Astrocyte (in vitro differentiated cells and primary cell): Measurements from ENCODE around the gene FCER1G.

Experiments used
- EZH2 ChIP-seq: IDR thresholded peaks from 2 replicates; pipeline ENCODE4 v1.6.1; 2012; ENCODE audit warnings: mild to moderate bottlenecking, low read length, inconsistent platforms; ENCODE audit not compliant: insufficient read depth
- TF ChIP-seq, protein P1 (sequence below): IDR thresholded peaks from 2 replicates; pipeline ENCODE4 v1.5.1; 2011; ENCODE audit warnings: low read depth, mild to moderate bottlenecking, inconsistent platforms, low read length, moderate library complexity; ENCODE audit not compliant: insufficient read depth

DNA sequence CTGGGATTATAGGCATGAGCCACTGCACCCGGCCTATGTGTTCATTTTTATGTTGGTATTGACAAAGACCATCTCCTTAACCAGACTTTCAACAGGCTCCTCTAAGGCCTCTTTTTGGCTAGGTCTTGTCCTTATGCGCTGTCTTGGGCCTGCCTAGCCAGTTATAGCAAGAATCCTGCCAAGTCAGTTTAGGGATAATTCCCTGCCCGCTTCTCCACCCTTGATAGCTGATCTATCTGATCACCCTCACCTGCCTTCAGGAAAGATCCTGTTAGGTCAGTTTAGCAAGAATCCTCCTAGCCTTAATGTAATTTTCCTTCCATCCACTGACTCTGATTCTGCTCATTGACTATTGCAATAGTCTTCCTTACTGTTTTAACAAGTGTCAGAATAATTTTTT, 35.4 kb upstream of the FCER1G start:
- TF ChIP-seq, protein P1, sequence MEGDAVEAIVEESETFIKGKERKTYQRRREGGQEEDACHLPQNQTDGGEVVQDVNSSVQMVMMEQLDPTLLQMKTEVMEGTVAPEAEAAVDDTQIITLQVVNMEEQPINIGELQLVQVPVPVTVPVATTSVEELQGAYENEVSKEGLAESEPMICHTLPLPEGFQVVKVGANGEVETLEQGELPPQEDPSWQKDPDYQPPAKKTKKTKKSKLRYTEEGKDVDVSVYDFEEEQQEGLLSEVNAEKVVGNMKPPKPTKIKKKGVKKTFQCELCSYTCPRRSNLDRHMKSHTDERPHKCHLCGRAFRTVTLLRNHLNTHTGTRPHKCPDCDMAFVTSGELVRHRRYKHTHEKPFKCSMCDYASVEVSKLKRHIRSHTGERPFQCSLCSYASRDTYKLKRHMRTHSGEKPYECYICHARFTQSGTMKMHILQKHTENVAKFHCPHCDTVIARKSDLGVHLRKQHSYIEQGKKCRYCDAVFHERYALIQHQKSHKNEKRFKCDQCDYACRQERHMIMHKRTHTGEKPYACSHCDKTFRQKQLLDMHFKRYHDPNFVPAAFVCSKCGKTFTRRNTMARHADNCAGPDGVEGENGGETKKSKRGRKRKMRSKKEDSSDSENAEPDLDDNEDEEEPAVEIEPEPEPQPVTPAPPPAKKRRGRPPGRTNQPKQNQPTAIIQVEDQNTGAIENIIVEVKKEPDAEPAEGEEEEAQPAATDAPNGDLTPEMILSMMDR, result no peak
- no peak for TF ChIP-seq EZH2
